Measurements from ENCODE around the gene CEP57L1.
"Not testable (repeated sequence)": the region's sequence is repeated elsewhere in the genome, so short reads cannot be mapped to it uniquely, and the experiment has no call there.

Gene CEP57L1

GRCh38 chr6:109182578-109182977 is 87.3 kb downstream of the CEP57L1 start:
- DNase-seq: no peak

GRCh38 chr6:109183109-109183650 is 87.9 kb downstream of the CEP57L1 start:
- DNase-seq: no peak

GRCh38 chr6:109184638-109185037 is 89.3 kb downstream of the CEP57L1 start:
- DNase-seq: no peak

DNA sequence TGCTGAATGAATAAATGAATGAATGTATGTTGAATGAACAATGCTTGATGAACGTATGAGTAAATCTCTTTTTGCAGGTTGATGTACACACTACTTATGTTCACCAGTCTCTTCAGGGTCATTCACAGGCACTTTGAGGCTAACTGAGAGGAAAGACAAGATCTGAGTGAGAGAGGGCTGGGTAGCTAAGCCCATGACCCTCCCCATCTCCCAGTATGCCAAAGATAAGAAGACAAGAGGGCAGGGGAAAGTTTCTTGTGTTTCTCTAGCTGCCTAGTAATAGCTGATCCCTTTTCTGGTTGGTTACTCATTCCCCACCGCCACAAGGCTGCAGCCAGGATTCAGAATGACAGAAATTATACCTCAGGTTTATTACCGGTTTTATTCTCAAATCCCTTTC is 90.7 kb downstream of the CEP57L1 start:
- DNase-seq: no peak

GRCh38 chr6:109187399-109188114 is 92.2 kb downstream of the CEP57L1 start:
- peak; percentile 13 for DNase-seq

GRCh38 chr6:109188115-109188411 is 92.8 kb downstream of the CEP57L1 start:
- DNase-seq: no peak

- not testable (repeated sequence) for DNase-seq
These were observed 96.1 kb downstream of the CEP57L1 start for GRCh38 chr6:109191368-109191767.

GRCh38 chr6:109192865-109193264 is 97.6 kb downstream of the CEP57L1 start:
- no peak for DNase-seq

- no peak for DNase-seq
These were observed 99.6 kb downstream of the CEP57L1 start for GRCh38 chr6:109194880-109195279.

GRCh38 chr6:109197061-109197460 is 101.8 kb downstream of the CEP57L1 start:
- no peak for DNase-seq

GRCh38 chr6:109202409-109203264 is 107.3 kb downstream of the CEP57L1 start:
- no peak for DNase-seq

DNA sequence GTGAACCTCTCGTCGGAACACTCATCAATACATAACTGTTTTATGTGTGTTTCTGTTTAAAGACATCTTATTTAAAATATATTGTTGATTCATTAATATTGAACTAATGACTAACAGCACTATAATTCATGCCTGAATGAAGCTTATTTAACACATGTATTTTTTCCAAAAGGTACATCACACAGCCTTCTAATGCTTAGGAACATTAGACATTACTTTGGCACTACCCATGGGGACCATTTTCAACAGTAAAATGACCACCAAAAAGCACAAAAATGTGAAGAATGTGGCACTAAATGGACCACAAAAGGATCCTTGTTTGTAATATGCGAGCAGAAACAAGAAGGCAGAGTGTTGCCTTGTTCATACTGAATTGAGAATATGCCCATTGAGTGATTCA is 109.2 kb downstream of the CEP57L1 start:
- no peak for DNase-seq

DNA sequence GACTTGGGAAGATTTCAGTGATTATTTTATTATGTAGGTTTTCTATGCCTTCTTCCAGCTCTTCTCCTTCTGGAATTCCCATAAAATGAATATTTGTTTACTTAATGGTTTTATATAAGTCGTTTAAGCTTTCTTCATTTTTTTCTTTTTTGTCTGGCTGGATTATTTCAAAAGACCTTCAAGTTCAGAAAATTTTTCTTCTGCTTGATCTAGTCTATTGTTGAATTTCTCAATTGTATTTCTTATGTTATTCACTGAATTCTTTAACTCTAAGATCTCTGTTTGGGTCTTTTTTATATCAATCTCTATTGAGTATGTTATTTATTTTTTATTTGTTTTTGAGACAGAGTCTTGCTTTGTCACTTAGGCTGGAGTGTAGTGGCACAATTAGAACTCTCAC is 117.4 kb downstream of the CEP57L1 start:
- no peak for DNase-seq
